ENCODE data around the gene TBX19. TPM values are rescaled to one million over a fixed set of nuclear protein-coding genes. Genes with fewer than 3 reads are reported as not detected.

The TBX19 gene
- polyA plus RNA-seq, 6 donors from 2014 or later, result 1.7 to 4.3 (median 2.3) TPM; not detected in 1

Other genes starting within 250 kb of the TBX19 start
- 1 to 10 TPM in 1 of 6 donors, under 1 TPM in 3, not detected in 2; 0.19 to 3.4 (median 0.25) TPM for gene GPR161, start 143.9 kb upstream of the TBX19 start, polyA plus RNA-seq (ENCODE audit: low read depth in 6 of 6)
- gene TIPRL, start 101.9 kb upstream of the TBX19 start, polyA plus RNA-seq (ENCODE audit: low read depth in 6 of 6), result 10 to 100 TPM; 28.0 to 38.2 (median 33.9) TPM
- 10 to 100 TPM; 12.1 to 80.2 (median 65.2) TPM for gene SFT2D2, start 54.9 kb upstream of the TBX19 start, polyA plus RNA-seq (ENCODE audit: low read depth in 6 of 6)